Keratinocyte (primary cell): ENCODE results near the gene NUP205.
A peak's percentile ranks its signal among the peaks of the same experiment; 100 is the strongest.

Experiments used
- CTCF ChIP-seq, 3 experiments: IDR thresholded peaks in 1 of 3; conservative IDR thresholded peaks in 1 of 3; optimal IDR thresholded peaks in 1 of 3; 2 replicates in 2 of 3; 3 replicates in 1 of 3; pipeline versions ENCODE3 to v1.5.1; 2011; ENCODE audit warnings: low read length in 3 of 3, mild to moderate bottlenecking in 3 of 3, moderate library complexity in 2 of 3, control low read depth in 1 of 3, inconsistent platforms in 1 of 3; ENCODE audit not compliant: insufficient read depth in 2 of 3; ENCODE audit errors: extremely low read depth in 1 of 3
- EZH2 ChIP-seq: IDR thresholded peaks from one replicate; pipeline ENCODE4 v1.6.1; 2012; ENCODE audit warnings: inconsistent platforms, mild to moderate bottlenecking, low read length, moderate library complexity

- TF ChIP-seq CTCF (optimal IDR thresholded peaks at IDR 0.05 in 1 of 3, IDR thresholded peaks at IDR 0.05 in 1 of 3, conservative IDR thresholded peaks at IDR 0.05 in 1 of 3; ENCODE audit: extremely low read depth in 1 of 3, insufficient read depth in 2 of 3, low read length in 3 of 3) (peak in 2 of 3 experiments; percentile 46 to 58), EZH2 (no peak)
These were observed 87.7 kb downstream of the NUP205 start for GRCh38 chr7:135645296-135645904.
